ENCODE data around the gene ANKS1B. TPM values are rescaled to one million over a fixed set of nuclear protein-coding genes. Genes with fewer than 3 reads are reported as not detected.
"Not testable (repeated sequence)": the region's sequence is repeated elsewhere in the genome, so short reads cannot be mapped to it uniquely, and the experiment has no call there.

The ANKS1B gene
- total RNA-seq, 1 donor from 2014 or later, result 11.3 TPM

DNA sequence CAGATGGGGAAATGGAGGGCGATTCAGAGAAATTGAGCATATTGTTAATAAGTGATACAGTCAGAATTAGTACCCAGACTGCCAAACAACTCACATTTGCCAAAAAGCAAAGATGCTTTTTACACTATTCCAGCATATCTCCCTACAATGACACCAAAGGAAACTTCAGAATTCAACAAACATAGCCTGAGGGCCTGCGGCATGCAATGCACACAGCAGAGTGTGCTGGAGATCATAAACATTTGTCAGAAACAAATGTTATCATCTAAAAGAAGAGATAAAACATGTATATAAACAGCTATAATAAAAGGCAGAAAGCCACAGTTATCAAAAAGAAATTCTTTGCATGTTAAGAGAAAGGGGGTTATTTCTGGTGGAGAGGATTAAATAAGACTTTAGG, 357.3 kb downstream of the ANKS1B start:
- Mint-ChIP-seq H3K4me3 (ENCODE audit: unreplicated experiment) (no peak overlapping the region), H3K9me3 (ENCODE audit: unreplicated experiment) (no peaks in the 10 kb centered on the region)
- DNase-seq, result no peak

DNA sequence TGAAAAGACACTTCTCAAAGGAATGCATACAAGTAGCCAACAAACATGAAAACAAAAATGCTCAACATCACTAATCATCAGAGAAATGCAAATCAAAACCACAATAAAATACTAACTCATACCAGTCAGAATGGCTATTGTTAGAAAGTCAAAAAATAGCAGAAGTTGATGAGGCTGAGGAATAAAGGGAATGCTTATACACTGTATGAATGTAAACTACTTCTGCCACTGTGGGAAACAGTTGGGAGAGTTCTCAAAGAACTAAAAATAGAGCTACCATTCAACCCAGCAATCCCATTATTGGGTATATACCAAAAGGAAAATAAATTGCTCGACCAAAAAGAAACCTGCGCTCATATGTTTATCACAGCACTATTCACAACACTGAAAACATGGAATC, 360.1 kb downstream of the ANKS1B start:
- not testable (repeated sequence) for H3K27me3 Mint-ChIP-seq (ENCODE audit: unreplicated experiment); H3K9me3 Mint-ChIP-seq (ENCODE audit: unreplicated experiment); H3K36me3 Mint-ChIP-seq (ENCODE audit: unreplicated experiment); H3K27ac Mint-ChIP-seq (ENCODE audit: unreplicated experiment); H3K4me3 Mint-ChIP-seq (ENCODE audit: unreplicated experiment); DNase-seq; H3K4me1 Mint-ChIP-seq (ENCODE audit: low read depth, unreplicated experiment)

More for the DNA sequence above, 357.3 kb downstream of the ANKS1B start:
- H3K27ac Mint-ChIP-seq (ENCODE audit: unreplicated experiment), result no peak overlapping the region
- TF ChIP-seq, protein P1, sequence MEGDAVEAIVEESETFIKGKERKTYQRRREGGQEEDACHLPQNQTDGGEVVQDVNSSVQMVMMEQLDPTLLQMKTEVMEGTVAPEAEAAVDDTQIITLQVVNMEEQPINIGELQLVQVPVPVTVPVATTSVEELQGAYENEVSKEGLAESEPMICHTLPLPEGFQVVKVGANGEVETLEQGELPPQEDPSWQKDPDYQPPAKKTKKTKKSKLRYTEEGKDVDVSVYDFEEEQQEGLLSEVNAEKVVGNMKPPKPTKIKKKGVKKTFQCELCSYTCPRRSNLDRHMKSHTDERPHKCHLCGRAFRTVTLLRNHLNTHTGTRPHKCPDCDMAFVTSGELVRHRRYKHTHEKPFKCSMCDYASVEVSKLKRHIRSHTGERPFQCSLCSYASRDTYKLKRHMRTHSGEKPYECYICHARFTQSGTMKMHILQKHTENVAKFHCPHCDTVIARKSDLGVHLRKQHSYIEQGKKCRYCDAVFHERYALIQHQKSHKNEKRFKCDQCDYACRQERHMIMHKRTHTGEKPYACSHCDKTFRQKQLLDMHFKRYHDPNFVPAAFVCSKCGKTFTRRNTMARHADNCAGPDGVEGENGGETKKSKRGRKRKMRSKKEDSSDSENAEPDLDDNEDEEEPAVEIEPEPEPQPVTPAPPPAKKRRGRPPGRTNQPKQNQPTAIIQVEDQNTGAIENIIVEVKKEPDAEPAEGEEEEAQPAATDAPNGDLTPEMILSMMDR (IDR thresholded peaks at IDR 0.05; ENCODE audit: partially characterized antibody, unreplicated experiment), result no peak
- no peaks in the 10 kb centered on the region for H3K36me3 Mint-ChIP-seq (ENCODE audit: unreplicated experiment)
- no peaks in the 10 kb centered on the region for H3K4me1 Mint-ChIP-seq (ENCODE audit: low read depth, unreplicated experiment)
- H3K27me3 Mint-ChIP-seq (ENCODE audit: unreplicated experiment), result no peaks in the 10 kb centered on the region

DNA sequence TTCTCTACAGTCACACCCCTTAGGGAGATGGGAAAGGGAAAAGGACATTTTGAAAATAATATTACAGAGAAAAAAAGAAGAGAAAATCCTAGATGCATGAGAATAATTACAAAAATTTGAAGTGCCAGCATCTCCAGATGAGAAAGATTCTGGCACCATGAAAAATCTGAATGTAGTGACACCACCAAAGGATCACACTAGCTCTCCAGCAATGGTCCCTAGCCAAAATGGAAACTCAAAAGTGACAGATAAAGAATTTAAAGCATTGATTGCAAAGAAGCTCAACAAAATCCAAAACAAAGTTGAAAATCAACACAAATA, 364.6 kb downstream of the ANKS1B start:
- H3K4me3 Mint-ChIP-seq (ENCODE audit: unreplicated experiment), result no peak overlapping the region
- DNase-seq, result no peak
- H3K9me3 Mint-ChIP-seq (ENCODE audit: unreplicated experiment), result no peaks in the 10 kb centered on the region
- H3K27me3 Mint-ChIP-seq (ENCODE audit: unreplicated experiment), result peaks cover 1% of the 10 kb centered on the region
- no peaks in the 10 kb centered on the region for H3K36me3 Mint-ChIP-seq (ENCODE audit: unreplicated experiment)
- H3K4me1 Mint-ChIP-seq (ENCODE audit: low read depth, unreplicated experiment), result no peaks in the 10 kb centered on the region
- no peak overlapping the region for H3K27ac Mint-ChIP-seq (ENCODE audit: unreplicated experiment)
- TF ChIP-seq, protein P1 (IDR thresholded peaks at IDR 0.05; ENCODE audit: partially characterized antibody, unreplicated experiment), result peak; percentile 40

DNA sequence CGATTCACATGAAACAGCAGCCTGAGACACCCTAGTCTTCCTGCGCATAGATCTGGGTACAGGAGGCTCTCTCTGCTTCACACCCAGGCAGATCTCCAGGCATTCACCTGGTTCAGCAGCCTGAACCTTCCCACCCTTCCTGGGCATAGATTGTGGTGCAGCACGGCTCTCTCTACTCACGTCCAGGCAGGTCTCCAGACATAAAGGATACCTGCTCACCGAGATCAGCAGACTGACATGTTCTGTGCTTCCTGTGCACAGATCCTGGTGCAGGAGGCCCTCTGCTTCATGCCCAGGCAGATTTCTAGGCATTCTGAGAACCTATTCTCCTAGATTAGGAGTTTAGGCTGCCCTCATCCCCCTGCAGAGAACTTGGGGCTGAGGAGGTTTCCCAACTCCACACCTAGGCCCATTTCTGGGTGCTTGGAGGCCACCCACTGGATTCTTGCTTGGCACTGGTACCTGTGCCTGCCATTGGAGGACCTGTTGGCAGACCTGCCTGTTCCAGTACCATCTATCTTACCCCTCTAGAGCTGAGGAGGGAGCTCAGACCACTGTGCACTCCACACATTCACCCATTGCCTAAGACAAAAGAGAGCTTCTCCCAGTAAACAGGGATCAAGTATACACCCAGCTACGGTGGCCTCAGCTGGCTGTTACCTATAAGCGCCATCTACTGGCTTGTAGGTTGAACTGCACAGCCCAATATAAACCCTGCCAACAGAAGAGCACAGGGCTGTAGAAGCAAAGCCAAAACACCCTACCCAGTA, 365.2 kb downstream of the ANKS1B start:
- TF ChIP-seq, protein P1 (IDR thresholded peaks at IDR 0.05; ENCODE audit: partially characterized antibody, unreplicated experiment), result peak; percentile 87
- peak; percentile 40 for DNase-seq

DNA sequence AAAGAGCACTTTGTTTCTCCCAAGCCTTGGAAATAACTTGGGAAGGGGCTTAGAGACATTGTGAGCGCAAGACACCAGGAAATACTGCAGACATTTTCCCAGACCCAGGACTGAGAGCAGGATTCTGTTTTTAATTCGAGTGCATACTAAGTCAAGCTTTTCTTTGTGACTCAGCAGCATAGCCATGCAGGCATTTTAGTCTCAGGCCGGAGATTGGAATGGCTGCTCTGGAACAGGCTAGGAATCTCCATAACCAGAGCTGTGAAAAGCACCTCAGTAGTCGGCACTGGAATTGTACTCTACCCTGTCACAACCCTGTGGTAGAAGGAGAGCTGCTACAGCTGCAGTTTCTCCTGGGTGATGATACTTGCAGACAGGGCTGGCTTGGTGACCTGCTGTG, 366.1 kb downstream of the ANKS1B start:
- H3K36me3 Mint-ChIP-seq (ENCODE audit: unreplicated experiment), result no peaks in the 10 kb centered on the region
- H3K4me1 Mint-ChIP-seq (ENCODE audit: low read depth, unreplicated experiment), result no peaks in the 10 kb centered on the region
- peaks cover 1% of the 10 kb centered on the region for H3K27me3 Mint-ChIP-seq (ENCODE audit: unreplicated experiment)
- TF ChIP-seq, protein P1 (IDR thresholded peaks at IDR 0.05; ENCODE audit: partially characterized antibody, unreplicated experiment), result no peak
- H3K9me3 Mint-ChIP-seq (ENCODE audit: unreplicated experiment), result no peaks in the 10 kb centered on the region
- H3K27ac Mint-ChIP-seq (ENCODE audit: unreplicated experiment), result no peak overlapping the region
- no peak for DNase-seq
- no peak overlapping the region for H3K4me3 Mint-ChIP-seq (ENCODE audit: unreplicated experiment)

More for the DNA sequence above, 365.2 kb downstream of the ANKS1B start:
- Mint-ChIP-seq H3K4me1 (ENCODE audit: low read depth, unreplicated experiment) (no peaks in the 10 kb centered on the region), H3K36me3 (ENCODE audit: unreplicated experiment) (no peaks in the 10 kb centered on the region), H3K9me3 (ENCODE audit: unreplicated experiment) (no peaks in the 10 kb centered on the region), H3K27ac (ENCODE audit: unreplicated experiment) (no peak overlapping the region), H3K27me3 (ENCODE audit: unreplicated experiment) (peaks cover 1% of the 10 kb centered on the region), H3K4me3 (ENCODE audit: unreplicated experiment) (no peak overlapping the region)

All from glutamatergic neuron (in vitro differentiated cells).